Measurements from ENCODE around the gene GABRG3. TPM values are rescaled to one million over a fixed set of nuclear protein-coding genes. Genes with fewer than 3 reads are reported as not detected.

The GABRG3 gene
- total RNA-seq, 1 donor, result not detected

DNA sequence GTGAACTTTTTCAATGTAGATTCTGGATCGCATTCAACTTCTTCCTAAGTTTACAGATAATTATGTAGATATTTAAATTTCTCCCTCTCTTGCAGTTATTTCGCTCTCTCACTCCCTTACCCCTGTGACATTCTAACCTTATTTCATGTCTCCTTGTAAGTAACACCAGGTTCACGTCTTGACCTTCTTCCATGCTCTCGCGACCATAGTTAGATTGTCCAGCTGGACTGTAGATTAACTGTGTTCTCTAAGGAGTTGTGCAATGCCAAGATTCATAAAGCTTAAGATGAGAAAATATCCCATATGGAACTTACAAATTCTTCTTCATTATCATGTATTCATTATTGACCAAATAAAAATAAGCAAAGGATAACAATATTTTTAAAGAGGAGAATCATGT, 430.5 kb downstream of the GABRG3 start:
- no peak for DNase-seq (ENCODE audit: low read depth)
- H3K4me3 ChIP-seq (ENCODE audit: low read depth, low read length), result no peak overlapping the region
- TF ChIP-seq, protein P1, sequence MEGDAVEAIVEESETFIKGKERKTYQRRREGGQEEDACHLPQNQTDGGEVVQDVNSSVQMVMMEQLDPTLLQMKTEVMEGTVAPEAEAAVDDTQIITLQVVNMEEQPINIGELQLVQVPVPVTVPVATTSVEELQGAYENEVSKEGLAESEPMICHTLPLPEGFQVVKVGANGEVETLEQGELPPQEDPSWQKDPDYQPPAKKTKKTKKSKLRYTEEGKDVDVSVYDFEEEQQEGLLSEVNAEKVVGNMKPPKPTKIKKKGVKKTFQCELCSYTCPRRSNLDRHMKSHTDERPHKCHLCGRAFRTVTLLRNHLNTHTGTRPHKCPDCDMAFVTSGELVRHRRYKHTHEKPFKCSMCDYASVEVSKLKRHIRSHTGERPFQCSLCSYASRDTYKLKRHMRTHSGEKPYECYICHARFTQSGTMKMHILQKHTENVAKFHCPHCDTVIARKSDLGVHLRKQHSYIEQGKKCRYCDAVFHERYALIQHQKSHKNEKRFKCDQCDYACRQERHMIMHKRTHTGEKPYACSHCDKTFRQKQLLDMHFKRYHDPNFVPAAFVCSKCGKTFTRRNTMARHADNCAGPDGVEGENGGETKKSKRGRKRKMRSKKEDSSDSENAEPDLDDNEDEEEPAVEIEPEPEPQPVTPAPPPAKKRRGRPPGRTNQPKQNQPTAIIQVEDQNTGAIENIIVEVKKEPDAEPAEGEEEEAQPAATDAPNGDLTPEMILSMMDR (IDR thresholded peaks at IDR 0.05; ENCODE audit: insufficient read depth, low read depth, low read length), result no peak

DNA sequence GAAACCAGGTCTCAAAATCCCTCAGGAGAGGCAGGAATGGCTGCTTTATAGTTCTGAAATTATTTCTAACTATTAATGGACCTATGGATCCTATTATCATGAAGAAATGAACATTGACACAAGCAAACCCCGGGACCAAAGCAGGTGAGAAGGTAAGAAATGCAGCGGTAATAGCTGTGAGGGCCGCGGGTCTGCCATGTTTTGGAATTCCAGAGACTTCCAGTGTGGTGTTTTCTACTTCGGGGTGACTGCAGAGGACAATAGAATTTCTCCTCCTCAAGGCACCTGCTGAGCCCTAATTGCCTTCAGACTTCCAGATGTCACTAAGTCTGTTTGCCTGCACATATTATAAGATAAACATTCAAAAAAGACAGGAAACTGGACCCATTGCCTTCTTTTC, 437.4 kb downstream of the GABRG3 start:
- no peak for DNase-seq (ENCODE audit: low read depth)
- no peak overlapping the region for H3K4me3 ChIP-seq (ENCODE audit: low read depth, low read length)
- TF ChIP-seq, protein P1 (IDR thresholded peaks at IDR 0.05; ENCODE audit: insufficient read depth, low read depth, low read length), result no peak

DNA sequence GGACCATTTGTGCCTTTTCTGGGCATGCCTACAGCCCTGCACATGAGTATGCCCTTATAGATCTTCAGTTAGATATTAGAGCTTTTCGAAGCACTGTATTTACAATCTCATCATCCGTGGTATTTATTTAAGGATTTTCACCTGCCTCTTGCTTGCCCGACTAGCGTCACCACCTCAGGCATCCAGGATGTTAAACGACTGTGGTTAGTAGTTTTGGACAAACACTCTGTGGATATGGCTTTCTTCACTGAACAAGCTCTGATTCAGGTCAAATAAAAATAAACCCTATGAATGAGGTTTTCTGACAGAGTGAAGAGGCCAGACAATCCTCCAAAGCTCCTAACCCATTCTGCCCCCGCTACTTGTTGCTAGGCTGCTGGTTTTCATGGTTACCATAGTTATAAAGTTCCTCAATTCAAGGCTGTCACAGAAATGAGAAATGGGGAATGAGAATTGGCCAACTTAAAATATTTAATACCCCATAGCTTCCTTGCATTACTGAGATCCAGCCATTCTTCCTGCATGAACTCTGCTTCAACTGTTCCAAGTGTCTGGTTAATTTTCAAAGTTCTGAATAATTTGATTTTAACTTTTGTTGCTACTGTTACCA, 440.1 kb downstream of the GABRG3 start:
- H3K4me3 ChIP-seq (ENCODE audit: low read depth, low read length), result no peak overlapping the region
- DNase-seq (ENCODE audit: low read depth), result no peak
- TF ChIP-seq, protein P1 (IDR thresholded peaks at IDR 0.05; ENCODE audit: insufficient read depth, low read depth, low read length), result no peak

DNA sequence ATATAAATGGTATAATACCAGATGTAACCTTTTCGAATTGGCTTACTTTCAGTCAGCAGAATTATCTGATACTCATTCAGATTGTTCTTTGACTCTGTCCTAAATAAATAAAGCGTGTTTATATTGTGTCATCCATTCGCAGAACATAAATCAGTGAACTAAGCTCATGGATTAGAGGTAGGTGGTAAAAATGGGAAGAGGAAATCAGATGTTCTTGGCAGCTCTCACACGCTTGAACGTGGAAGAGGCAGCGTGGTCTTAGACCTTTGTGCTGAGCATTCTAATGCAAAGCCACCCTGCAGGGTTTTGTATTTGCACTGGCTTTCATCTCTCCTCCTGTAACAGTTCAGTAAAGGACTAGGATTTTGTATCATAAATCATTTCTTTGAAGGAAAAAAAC, 441.4 kb downstream of the GABRG3 start:
- DNase-seq (ENCODE audit: low read depth), result no peak
- H3K4me3 ChIP-seq (ENCODE audit: low read depth, low read length), result no peak overlapping the region
- TF ChIP-seq, protein P1 (IDR thresholded peaks at IDR 0.05; ENCODE audit: insufficient read depth, low read depth, low read length), result no peak

DNA sequence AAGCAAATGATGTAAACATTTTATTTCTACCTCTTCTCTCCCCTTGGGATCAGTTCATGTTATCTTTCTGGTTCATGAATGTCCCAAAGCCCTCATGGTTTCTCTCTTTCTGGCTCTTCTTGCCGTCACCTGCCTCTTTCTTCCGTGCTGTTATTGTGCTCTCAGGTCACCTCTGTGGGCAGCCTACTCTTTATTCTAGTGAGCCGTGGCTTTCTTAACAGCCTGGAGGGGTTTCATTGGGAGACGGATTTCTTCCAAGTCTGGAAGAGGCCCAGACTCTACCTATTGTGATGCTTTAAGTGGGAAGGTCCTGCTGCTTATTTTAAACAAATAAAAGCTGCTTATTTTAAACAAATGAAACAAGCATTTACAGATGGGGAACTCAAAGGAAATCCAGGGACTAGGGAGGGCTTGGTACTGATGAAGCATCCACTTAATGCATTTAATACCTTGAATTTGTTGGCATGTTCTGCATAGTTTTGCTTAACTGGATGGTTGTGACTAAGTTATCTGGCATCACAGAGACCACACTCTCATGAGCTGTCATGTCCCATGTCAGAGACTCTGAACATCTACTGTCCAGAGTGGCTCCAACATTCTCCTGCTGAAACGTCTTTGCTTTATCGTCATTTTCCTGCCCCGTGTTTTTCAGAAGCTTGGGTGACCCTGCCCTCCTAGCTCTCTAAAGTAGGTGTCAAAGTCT, 443.3 kb downstream of the GABRG3 start:
- no peak for DNase-seq (ENCODE audit: low read depth)
- no peak overlapping the region for H3K4me3 ChIP-seq (ENCODE audit: low read depth, low read length)
- TF ChIP-seq, protein P1 (IDR thresholded peaks at IDR 0.05; ENCODE audit: insufficient read depth, low read depth, low read length), result no peak

DNA sequence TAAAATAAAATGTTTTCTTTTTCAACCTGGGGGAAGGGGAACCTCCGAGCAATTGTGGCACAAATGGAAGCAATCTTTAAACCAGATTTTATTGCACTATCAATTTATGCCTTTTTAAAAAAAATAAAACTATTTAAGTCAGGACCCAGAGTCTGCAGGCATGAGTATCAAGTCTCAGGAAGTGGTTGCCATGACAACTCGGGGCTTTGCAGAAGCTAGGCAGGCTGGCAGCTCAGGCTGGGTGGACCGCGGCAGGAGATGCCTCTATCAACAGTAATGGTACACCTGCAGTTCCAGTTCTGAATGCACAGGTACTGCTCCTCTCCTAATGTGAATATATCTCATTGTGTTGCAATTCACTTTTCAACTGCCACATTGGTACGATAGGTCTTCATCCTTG, 447.7 kb downstream of the GABRG3 start:
- DNase-seq (ENCODE audit: low read depth), result no peak
- TF ChIP-seq, protein P1 (IDR thresholded peaks at IDR 0.05; ENCODE audit: insufficient read depth, low read depth, low read length), result no peak
- H3K4me3 ChIP-seq (ENCODE audit: low read depth, low read length), result no peak overlapping the region
